ENCODE data around the gene PLCB3. TPM values are rescaled to one million over a fixed set of nuclear protein-coding genes. Genes with fewer than 3 reads are reported as not detected.

PLCB3 gene
- total RNA-seq, 1 donor from 2014 or later = 48.7 TPM

GRCh38 chr11:64267207-64267945, 16.0 kb downstream of the PLCB3 start:
- no peak overlapping the region for H3K27ac ChIP-seq (ENCODE audit: low read depth, low read length)
- DNase-seq (ENCODE audit: low read depth) (no peak), FAIRE-seq (no peak)
- Mint-ChIP-seq H3K36me3 (ENCODE audit: low read depth, unreplicated experiment) (peaks cover 5% of the 10 kb centered on the region), H3K4me3 (ENCODE audit: unreplicated experiment) (no peak overlapping the region), H3K27me3 (ENCODE audit: low read depth, unreplicated experiment) (no peaks in the 10 kb centered on the region), H3K27ac (ENCODE audit: unreplicated experiment) (peak overlapping the region; percentile 86), H3K9me3 (ENCODE audit: unreplicated experiment) (no peaks in the 10 kb centered on the region), H3K4me1 (ENCODE audit: low read depth, unreplicated experiment) (peaks cover 23% of the 10 kb centered on the region)
- no peak overlapping the region for H2AFZ ChIP-seq (ENCODE audit: low read depth, low read length)
- H3K4me1 ChIP-seq (ENCODE audit: insufficient read depth, low read length) = peaks cover 44% of the 10 kb centered on the region
- no peak overlapping the region for H3K9ac ChIP-seq (ENCODE audit: low read length)
- H3K4me3 ChIP-seq (ENCODE audit: insufficient read depth, low read depth, low read length) = no peak overlapping the region
- no peaks in the 10 kb centered on the region for H3K27me3 ChIP-seq (ENCODE audit: insufficient read depth, low read length)
- peaks cover 3% of the 10 kb centered on the region for H3K79me2 ChIP-seq (ENCODE audit: insufficient read depth, low read length)
- TF ChIP-seq EZH2 (IDR thresholded peaks at IDR 0.05; ENCODE audit: insufficient read depth, low read length) = no peak
- TF ChIP-seq, protein P1, sequence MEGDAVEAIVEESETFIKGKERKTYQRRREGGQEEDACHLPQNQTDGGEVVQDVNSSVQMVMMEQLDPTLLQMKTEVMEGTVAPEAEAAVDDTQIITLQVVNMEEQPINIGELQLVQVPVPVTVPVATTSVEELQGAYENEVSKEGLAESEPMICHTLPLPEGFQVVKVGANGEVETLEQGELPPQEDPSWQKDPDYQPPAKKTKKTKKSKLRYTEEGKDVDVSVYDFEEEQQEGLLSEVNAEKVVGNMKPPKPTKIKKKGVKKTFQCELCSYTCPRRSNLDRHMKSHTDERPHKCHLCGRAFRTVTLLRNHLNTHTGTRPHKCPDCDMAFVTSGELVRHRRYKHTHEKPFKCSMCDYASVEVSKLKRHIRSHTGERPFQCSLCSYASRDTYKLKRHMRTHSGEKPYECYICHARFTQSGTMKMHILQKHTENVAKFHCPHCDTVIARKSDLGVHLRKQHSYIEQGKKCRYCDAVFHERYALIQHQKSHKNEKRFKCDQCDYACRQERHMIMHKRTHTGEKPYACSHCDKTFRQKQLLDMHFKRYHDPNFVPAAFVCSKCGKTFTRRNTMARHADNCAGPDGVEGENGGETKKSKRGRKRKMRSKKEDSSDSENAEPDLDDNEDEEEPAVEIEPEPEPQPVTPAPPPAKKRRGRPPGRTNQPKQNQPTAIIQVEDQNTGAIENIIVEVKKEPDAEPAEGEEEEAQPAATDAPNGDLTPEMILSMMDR (IDR thresholded peaks at IDR 0.05; ENCODE audit: insufficient read depth, low read depth, low read length) = no peak
- peaks cover 22% of the 10 kb centered on the region for H4K20me1 ChIP-seq (ENCODE audit: insufficient read depth, low read length)
- H3K36me3 ChIP-seq (ENCODE audit: insufficient read depth, low read length) = peaks cover 11% of the 10 kb centered on the region
- no peak overlapping the region for H3K4me2 ChIP-seq (ENCODE audit: low read length)
- H3K9me3 ChIP-seq (ENCODE audit: insufficient read depth, low read depth, low read length) = no peaks in the 10 kb centered on the region

DNA sequence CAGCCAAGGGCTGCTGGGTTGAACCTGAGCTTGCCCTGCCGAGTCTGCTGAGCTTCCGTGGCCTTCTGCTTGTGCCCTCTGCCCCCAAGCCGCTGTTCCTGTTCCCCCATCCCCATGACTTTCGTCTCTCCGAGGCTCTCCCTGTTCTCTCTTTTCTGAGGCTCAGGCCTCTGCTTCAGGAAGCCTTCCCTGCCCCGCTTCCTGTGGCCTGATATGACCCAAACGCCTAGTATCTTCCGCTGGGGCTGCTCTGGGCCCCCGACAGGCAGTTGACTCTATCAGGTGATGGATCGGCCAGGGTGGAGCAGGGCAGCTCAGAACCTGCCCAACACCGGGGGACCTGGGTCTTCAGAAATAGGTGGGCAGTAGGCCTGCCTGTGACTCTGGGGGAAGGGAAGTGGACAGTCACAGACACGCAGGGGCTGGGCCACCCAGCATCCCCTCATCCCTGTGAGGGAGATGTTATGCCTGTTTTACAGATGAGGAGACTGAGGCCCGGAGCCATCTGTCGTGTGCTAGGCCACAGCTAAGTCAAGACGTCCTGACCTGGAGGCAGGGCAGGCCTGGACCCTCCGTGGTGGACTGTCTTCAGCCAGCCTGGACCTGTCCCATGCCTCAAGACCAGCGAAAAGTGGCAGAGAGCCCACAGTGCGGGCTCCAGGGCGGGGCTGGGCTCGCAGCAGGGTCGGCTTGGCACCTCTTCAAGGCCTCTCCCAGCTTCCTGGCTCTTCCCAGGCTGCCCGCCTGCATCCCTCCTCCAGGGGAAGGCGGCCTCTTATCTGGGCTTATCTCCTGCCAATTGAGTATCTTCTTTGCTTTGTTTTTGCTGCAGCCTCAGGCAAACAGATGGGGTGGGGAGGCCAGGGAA, 16.9 kb downstream of the PLCB3 start:
- FAIRE-seq (no peak), DNase-seq (ENCODE audit: low read depth) (peak; percentile 46)
- H3K27me3 Mint-ChIP-seq (ENCODE audit: low read depth, unreplicated experiment) = no peaks in the 10 kb centered on the region
- Histone ChIP-seq H3K27me3 (ENCODE audit: insufficient read depth, low read length) (no peaks in the 10 kb centered on the region), H3K4me1 (ENCODE audit: insufficient read depth, low read length) (peaks cover 36% of the 10 kb centered on the region), H3K27ac (ENCODE audit: low read depth, low read length) (peak overlapping the region; percentile 80), H3K36me3 (ENCODE audit: insufficient read depth, low read length) (peaks cover 8% of the 10 kb centered on the region), H3K9ac (ENCODE audit: low read length) (peak overlapping the region; percentile 81), H3K79me2 (ENCODE audit: insufficient read depth, low read length) (peaks cover 5% of the 10 kb centered on the region), H2AFZ (ENCODE audit: low read depth, low read length) (no peak overlapping the region), H3K9me3 (ENCODE audit: insufficient read depth, low read depth, low read length) (no peaks in the 10 kb centered on the region), H4K20me1 (ENCODE audit: insufficient read depth, low read length) (peaks cover 18% of the 10 kb centered on the region), H3K4me2 (ENCODE audit: low read length) (peak overlapping the region; percentile 89), H3K4me3 (ENCODE audit: insufficient read depth, low read depth, low read length) (no peak overlapping the region)
- peaks cover 17% of the 10 kb centered on the region for H3K4me1 Mint-ChIP-seq (ENCODE audit: low read depth, unreplicated experiment)
- peak overlapping the region; percentile 86 for H3K27ac Mint-ChIP-seq (ENCODE audit: unreplicated experiment)
- H3K36me3 Mint-ChIP-seq (ENCODE audit: low read depth, unreplicated experiment) = peaks cover 2% of the 10 kb centered on the region
- peak overlapping the region; percentile 87 for H3K4me3 Mint-ChIP-seq (ENCODE audit: unreplicated experiment)
- TF ChIP-seq, protein P1 (IDR thresholded peaks at IDR 0.05; ENCODE audit: insufficient read depth, low read depth, low read length) = no peak
- H3K9me3 Mint-ChIP-seq (ENCODE audit: unreplicated experiment) = no peaks in the 10 kb centered on the region

All from astrocyte (in vitro differentiated cells and primary cell).